Activated CD4-positive, alpha-beta T cell treated with anti-CD3 and anti-CD28 coated beads for 24 hours (primary cell): ENCODE results near the gene MCUR1.
A peak's percentile ranks its signal among the peaks of the same experiment; 100 is the strongest.
"Not testable (repeated sequence)": the region's sequence is repeated elsewhere in the genome, so short reads cannot be mapped to it uniquely, and the experiment has no call there.

Source experiments
- DNase-seq, 2 donors: peaks; one replicate each; pipeline ENCODE4 v3.0.0-alpha.2; 2020; ENCODE audit warnings: low read depth in 2 of 2

MCUR1 gene

GRCh38 chr6:13776602-13777001, 37.8 kb downstream of the MCUR1 start:
- no peak for DNase-seq

- DNase-seq = not testable (repeated sequence)
These were observed 38.9 kb downstream of the MCUR1 start for GRCh38 chr6:13775466-13775865.

- not testable (repeated sequence) for DNase-seq
These were observed 41.9 kb downstream of the MCUR1 start for GRCh38 chr6:13772358-13773030.

- DNase-seq = peak in 1 of 2 donors; percentile 22
These were observed 44.7 kb downstream of the MCUR1 start for GRCh38 chr6:13769655-13770053.

GRCh38 chr6:13769034-13769654, 45.2 kb downstream of the MCUR1 start:
- DNase-seq = no peak

GRCh38 chr6:13767121-13767808, 47.1 kb downstream of the MCUR1 start:
- DNase-seq = no peak

- no peak for DNase-seq
These were observed 48.1 kb downstream of the MCUR1 start for GRCh38 chr6:13766201-13766634.

GRCh38 chr6:13765570-13765969, 48.8 kb downstream of the MCUR1 start:
- DNase-seq = no peak

GRCh38 chr6:13764996-13765395, 49.4 kb downstream of the MCUR1 start:
- no peak for DNase-seq

- DNase-seq = no peak
These were observed 50.5 kb downstream of the MCUR1 start for GRCh38 chr6:13763740-13764381.

GRCh38 chr6:13762611-13763441, 51.5 kb downstream of the MCUR1 start:
- DNase-seq = no peak

GRCh38 chr6:13761361-13762036, 52.9 kb downstream of the MCUR1 start:
- DNase-seq = no peak

- no peak for DNase-seq
These were observed 53.8 kb downstream of the MCUR1 start for GRCh38 chr6:13760307-13761304.

- no peak for DNase-seq
These were observed 55.3 kb downstream of the MCUR1 start for GRCh38 chr6:13759025-13759424.

GRCh38 chr6:13754644-13755043, 59.7 kb downstream of the MCUR1 start:
- no peak for DNase-seq

GRCh38 chr6:13743736-13744127, 70.6 kb downstream of the MCUR1 start:
- no peak for DNase-seq

GRCh38 chr6:13742961-13743735, 71.2 kb downstream of the MCUR1 start:
- DNase-seq = no peak

GRCh38 chr6:13741365-13741764, 73.0 kb downstream of the MCUR1 start:
- no peak for DNase-seq
